Heart left ventricle (tissue), 16 donors: ENCODE results near the gene ADCK2. TPM values are rescaled to one million over a fixed set of nuclear protein-coding genes. Genes with fewer than 3 reads are reported as not detected.
A peak's percentile ranks its signal among the peaks of the same experiment; 100 is the strongest.
"Not testable (repeated sequence)": the region's sequence is repeated elsewhere in the genome, so short reads cannot be mapped to it uniquely, and the experiment has no call there.

Source experiments
- ATAC-seq, 4 donors: fragments of 200-7000 bp; cut with Tn5 transposase; one replicate each; pipeline ENCODE4 v1.9.1; 2020 to 2022; ENCODE audit warnings: moderate library complexity in 4 of 4, mild to moderate bottlenecking in 3 of 4, moderate number of reproducible peaks in 1 of 4
- DNase-seq, 5 donors: peaks; one replicate each; pipeline ENCODE4 v3.0.0-alpha.2; 2020
- H3K27ac ChIP-seq, 12 donors: fragments of 200-600 bp; sonication (generic) in 4 of 12; one replicate each; pipeline versions ENCODE4 v1.5.0 to v1.8.0; 2016 to 2022; ENCODE audit warnings: mild to moderate bottlenecking in 2 of 12
- H3K27me3 ChIP-seq, 9 donors: fragments of 200-600 bp; sonication (generic) in 2 of 9; one replicate each; pipeline versions ENCODE4 v1.5.1 to v1.8.0; 2016 to 2022; ENCODE audit warnings: mild to moderate bottlenecking in 3 of 9
- H3K36me3 ChIP-seq, 9 donors: fragments of 200-600 bp; sonication (generic) in 2 of 9; one replicate each; pipeline versions ENCODE4 v1.5.0 to v1.8.0; 2018 to 2022; ENCODE audit warnings: mild to moderate bottlenecking in 2 of 9
- H3K4me1 ChIP-seq, 12 donors: fragments of 200-600 bp; sonication (generic) in 4 of 12; one replicate each; pipeline versions ENCODE4 v1.5.0 to v1.8.0; 2016 to 2022; ENCODE audit warnings: mild to moderate bottlenecking in 3 of 12
- H3K4me3 ChIP-seq, 12 donors: fragments of 200-600 bp; sonication (generic) in 4 of 12; one replicate each; pipeline versions ENCODE4 v1.5.0 to v1.8.0; 2017 to 2022; ENCODE audit warnings: mild to moderate bottlenecking in 9 of 12, moderate library complexity in 4 of 12
- H3K9me3 ChIP-seq, 12 donors: fragments of 200-600 bp; sonication (generic) in 4 of 12; one replicate each; pipeline versions ENCODE4 v1.5.0 to v1.8.0; 2016 to 2022; ENCODE audit warnings: mild to moderate bottlenecking in 1 of 12
- CTCF ChIP-seq, 12 donors: fragments of 200-600 bp; sonication (generic) in 4 of 12; IDR thresholded peaks; one replicate each; pipeline versions ENCODE4 v1.5.0 to v1.8.0; 2018 to 2022; ENCODE audit warnings: antibody characterized with exemption in 12 of 12, mild to moderate bottlenecking in 5 of 12
- POLR2A ChIP-seq, 2 donors: fragments of 450-650 bp; IDR thresholded peaks; one replicate each; pipeline ENCODE4 v1.6.1; 2017; ENCODE audit warnings: antibody characterized with exemption in 2 of 2, mild to moderate bottlenecking in 2 of 2, moderate library complexity in 2 of 2
- WGBS, 4 donors: extraction: QIAGEN DNeasy Blood & Tissue Kit in 2 of 4; methylation state at CpG; one replicate each; pipeline versions ENCODE4 v1.1.5 to v1.1.7; 2013 to 2018; 5-methylcytosine and 5-hydroxymethylcytosine counted together
- intact Hi-C, 10 donors: fragments of 100-400 bp; cut with DNase I; formaldehyde crosslinking; loops; one replicate each; pipeline versions ENCODE4 v1.11.1 to v1.14.2; 2022
- polyA plus RNA-seq, 2 donors: library from polyadenylated mRNA; stranded (reverse); fragments of 200-250 nt; gene quantifications; one replicate each; pipeline ENCODE4 v1.2.3, GENCODE V29; 2013
- total RNA-seq, 9 donors: library from RNA; depleted of rRNA in 2 of 9; stranded (reverse); fragments of >200 nt in 2 of 9; fragmentation: NEBNext Ultra II Directional in 3 of 9; extraction: Animal tissue kit (Norgen Biotek cat#: 25700) in 3 of 9; gene quantifications; one replicate each; pipeline versions ENCODE4 v1.1.0 to v1.2.4, GENCODE V29; 2016 to 2023
- donor health status: ischemic (EF 13 %, LVEDD 7.1; RV severe dilation, severe dysfunction).
- donor health status: healthy with polysubstance abuse.
- donor health status: DM: no; HTN: yes; CAD: no.
- donor health status: DM: no; HTN: no; CAD: no.
- donor health status: ischemic (EF 25% LVEDD 6.9; RV normal size, moderate dysfunction).
- donor health status: ischemic (EF 25% LVEDD 5.7; RV mildly dilated, moderate dysfunction).
- donor health status: healthy.
- donor health status: DM: yes; HTN: yes; CAD: no.
- donor health status: ischemic (EF 35%, LVEDD 5.7; RV mildly dilated, moderate dysfunction).
- donor health status: nonischemic (EF 11% LVEDD 7.7; RV severe dilation, severe dysfunction).
- donor health status: DM: yes; HTN: yes; CAD: no.
- donor health status: PGD.
- donor health status: ischemic (EF 29% LVEDD 5.4; RV normal size, mild dysfunction).
- donor health status: nonischemic (EF 23%, LVEDD 6.1; RV moderate dilation, normal function).

The ADCK2 gene
- total and polyA plus RNA-seq, 11 donors: 5.3 to 18.3 (median 10.5) TPM

- Histone ChIP-seq H3K9me3 (no peaks in the 10 kb centered on the region), H3K4me1 (peaks cover 0 to 37% (median 21%) of the 10 kb centered on the region in 12 donors), H3K4me3 (no peak overlapping the region), H3K27ac (peak overlapping the region in 1 of 12 donors; percentile 42), H3K27me3 (no peaks in the 10 kb centered on the region), H3K36me3 (peaks cover 0 to 18% (median 8%) of the 10 kb centered on the region in 9 donors)
- 58 to 61% (median 60%) methylated on average over 8 of the region's 8 CpGs for WGBS, 4 donors
- ATAC-seq: peak in 3 of 4 donors; percentile 53 to 77 (median 66)
- TF ChIP-seq POLR2A (IDR thresholded peaks at IDR 0.05) (no peak), CTCF (IDR thresholded peaks at IDR 0.05) (peak in 10 of 12 donors; percentile 35 to 66 (median 45))
- DNase-seq: peak in 2 of 5 donors; percentile 28 to 39
- intact Hi-C loops: loop anchor here in 6 of 10 donors (2.0 to 10.0 kb wide), 4 partner anchors 20 to 340 kb away; partner anchors contain the start of gene MRPS33 (in 5 of the 6)
These were observed 2.4 kb downstream of the ADCK2 start for GRCh38 chr7:140674899-140675701.

GRCh38 chr7:140675726-140676125, 3.0 kb downstream of the ADCK2 start:
- Histone ChIP-seq H3K36me3 (peaks cover 0 to 24% (median 13%) of the 10 kb centered on the region in 9 donors), H3K27me3 (no peaks in the 10 kb centered on the region), H3K9me3 (no peaks in the 10 kb centered on the region), H3K4me1 (peaks cover 0 to 37% (median 21%) of the 10 kb centered on the region in 12 donors), H3K4me3 (no peak overlapping the region), H3K27ac (peak overlapping the region in 1 of 12 donors; percentile 42)
- TF ChIP-seq POLR2A (IDR thresholded peaks at IDR 0.05) (no peak), CTCF (IDR thresholded peaks at IDR 0.05) (no peak)
- intact Hi-C loops: loop anchor here in 4 of 10 donors (2.0 to 10.0 kb wide), 3 partner anchors 19 to 339 kb away; partner anchors contain the start of gene MRPS33 (in 3 of the 4)
- 80 to 95% (median 89%) methylated on average over 4 of the region's 4 CpGs for WGBS, 4 donors
- ATAC-seq (no peak), DNase-seq (no peak)

- 87 to 94% (median 91%) methylated on average over 3 of the region's 3 CpGs for WGBS, 4 donors
- no peak for ATAC-seq
- intact Hi-C loops: loop anchor here in 3 of 10 donors (10.0 kb wide), 1 partner anchor 338 kb away; the partner anchor contains the start of gene MRPS33 (in 3 of the 3)
These were observed 3.6 kb downstream of the ADCK2 start for GRCh38 chr7:140676306-140676705.

GRCh38 chr7:140676956-140677355, 4.2 kb downstream of the ADCK2 start:
- DNase-seq, H3K9me3 ChIP-seq, H3K27me3 ChIP-seq, H3K27ac ChIP-seq, H3K4me3 ChIP-seq, ATAC-seq: not testable (repeated sequence)
- peaks cover 0 to 37% (median 21%) of the 10 kb centered on the region in 12 donors for H3K4me1 ChIP-seq
- peaks cover 0 to 36% (median 24%) of the 10 kb centered on the region in 9 donors for H3K36me3 ChIP-seq
- intact Hi-C loops: loop anchor here in 3 of 10 donors (10.0 kb wide), 1 partner anchor 338 kb away; the partner anchor contains the start of gene MRPS33 (in 3 of the 3)
- 87 to 96% (median 94%) methylated on average over 11 of the region's 11 CpGs for WGBS, 4 donors

More at GRCh38 chr7:140676306-140676705, 3.6 kb downstream of the ADCK2 start:
- peaks cover 0 to 30% (median 18%) of the 10 kb centered on the region in 9 donors for H3K36me3 ChIP-seq
- no peak overlapping the region for H3K4me3 ChIP-seq
- H3K27ac ChIP-seq: peak overlapping the region in 1 of 12 donors; percentile 42
- no peak for TF ChIP-seq CTCF (IDR thresholded peaks at IDR 0.05)
- TF ChIP-seq POLR2A (IDR thresholded peaks at IDR 0.05): no peak
- no peak for DNase-seq
- H3K27me3 ChIP-seq: no peaks in the 10 kb centered on the region
- no peaks in the 10 kb centered on the region for H3K9me3 ChIP-seq
- H3K4me1 ChIP-seq: peaks cover 0 to 37% (median 21%) of the 10 kb centered on the region in 12 donors
